ENCODE measurements around the gene TAF4B. TPM values are rescaled to one million over a fixed set of nuclear protein-coding genes. Genes with fewer than 3 reads are reported as not detected.

Gene TAF4B
- polyA plus RNA-seq, 3 donors, result 0.64 to 1.2 (median 0.92) TPM

DNA sequence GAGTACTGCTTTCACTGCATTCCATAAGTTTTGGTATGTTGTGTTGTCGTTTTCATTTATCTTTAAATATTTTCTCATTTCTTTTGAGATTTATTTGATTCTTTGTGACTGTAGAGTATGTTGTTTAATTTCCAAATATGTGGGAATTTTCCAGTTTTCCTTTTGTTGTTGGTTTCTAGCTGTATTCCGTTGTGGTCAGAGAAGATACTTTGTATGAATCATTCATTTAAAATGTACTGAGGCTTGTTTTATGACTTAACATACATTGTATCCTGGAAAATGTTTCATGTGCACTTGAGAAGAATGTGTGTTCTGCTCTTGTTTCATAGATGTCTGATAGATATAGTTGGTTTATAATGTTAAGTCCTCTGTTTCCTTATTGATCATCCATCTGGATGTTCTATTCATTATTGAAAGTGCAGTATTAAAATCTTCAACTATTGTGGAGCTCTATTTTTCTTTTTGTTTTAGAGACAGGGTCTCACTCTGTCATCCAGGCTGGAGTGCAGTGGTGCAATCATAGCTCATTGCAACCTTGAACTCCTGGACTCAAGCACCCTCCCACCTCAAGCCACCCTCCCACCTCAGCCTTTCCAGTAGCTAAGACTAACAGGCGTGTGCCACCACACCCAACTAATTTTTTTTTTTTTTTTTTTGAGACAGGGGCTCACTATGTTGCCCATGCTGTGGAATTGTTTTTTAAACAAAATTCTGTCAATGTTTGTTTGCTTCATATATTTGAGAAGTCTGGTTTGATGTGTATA, 96.8 kb downstream of the TAF4B start:
- H3K27ac Mint-ChIP-seq, result no peak overlapping the region
- Histone ChIP-seq H3K9me3 (replicated peaks in 1 of 2; ENCODE audit: control insufficient read depth in 1 of 2, insufficient read depth in 1 of 2, low read length in 2 of 2) (no peaks in the 10 kb centered on the region), H3K9ac (ENCODE audit: insufficient read depth, low read length, poor library complexity, severe bottlenecking) (no peak overlapping the region), H3K79me2 (ENCODE audit: insufficient read depth, low read length) (no peaks in the 10 kb centered on the region), H4K20me1 (ENCODE audit: insufficient read depth, low read length) (no peaks in the 10 kb centered on the region), H3K27ac (ENCODE audit: low read depth in 1 of 2, low read length in 2 of 2) (no peak overlapping the region), H2AFZ (ENCODE audit: insufficient read depth, low read depth, low read length, poor library complexity, severe bottlenecking) (no peak overlapping the region), H3K4me2 (replicated peaks; ENCODE audit: extremely low read depth, low read length, poor library complexity, severe bottlenecking) (no peak overlapping the region), H3K27me3 (ENCODE audit: control insufficient read depth in 2 of 2, insufficient read depth in 2 of 2, low read length in 2 of 2) (no peaks in the 10 kb centered on the region), H3K4me1 (ENCODE audit: control insufficient read depth in 1 of 2, insufficient read depth in 2 of 2, low read length in 2 of 2) (no peaks in the 10 kb centered on the region), H3K36me3 (replicated peaks in 1 of 2; ENCODE audit: control insufficient read depth in 1 of 2, insufficient read depth in 2 of 2, low read length in 2 of 2) (no peaks in the 10 kb centered on the region), H3K4me3 (replicated peaks in 1 of 3; ENCODE audit: low read depth in 2 of 3, low read length in 3 of 3) (no peak overlapping the region)
- H3K4me1 Mint-ChIP-seq, result no peaks in the 10 kb centered on the region
- no CpG with 5 or more reads among the region's 3 CpGs for WGBS (ENCODE audit: insufficient coverage)
- H3K4me3 Mint-ChIP-seq, result no peak overlapping the region
- H3K36me3 Mint-ChIP-seq, result peaks cover 1 to 2% of the 10 kb centered on the region in 2 donors
- TF ChIP-seq, protein P1, sequence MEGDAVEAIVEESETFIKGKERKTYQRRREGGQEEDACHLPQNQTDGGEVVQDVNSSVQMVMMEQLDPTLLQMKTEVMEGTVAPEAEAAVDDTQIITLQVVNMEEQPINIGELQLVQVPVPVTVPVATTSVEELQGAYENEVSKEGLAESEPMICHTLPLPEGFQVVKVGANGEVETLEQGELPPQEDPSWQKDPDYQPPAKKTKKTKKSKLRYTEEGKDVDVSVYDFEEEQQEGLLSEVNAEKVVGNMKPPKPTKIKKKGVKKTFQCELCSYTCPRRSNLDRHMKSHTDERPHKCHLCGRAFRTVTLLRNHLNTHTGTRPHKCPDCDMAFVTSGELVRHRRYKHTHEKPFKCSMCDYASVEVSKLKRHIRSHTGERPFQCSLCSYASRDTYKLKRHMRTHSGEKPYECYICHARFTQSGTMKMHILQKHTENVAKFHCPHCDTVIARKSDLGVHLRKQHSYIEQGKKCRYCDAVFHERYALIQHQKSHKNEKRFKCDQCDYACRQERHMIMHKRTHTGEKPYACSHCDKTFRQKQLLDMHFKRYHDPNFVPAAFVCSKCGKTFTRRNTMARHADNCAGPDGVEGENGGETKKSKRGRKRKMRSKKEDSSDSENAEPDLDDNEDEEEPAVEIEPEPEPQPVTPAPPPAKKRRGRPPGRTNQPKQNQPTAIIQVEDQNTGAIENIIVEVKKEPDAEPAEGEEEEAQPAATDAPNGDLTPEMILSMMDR (IDR thresholded peaks at IDR 0.05), result no peak
- intact Hi-C loops (cut with micrococcal nuclease), result no loop called here
- peaks cover 0 to 6% (median 0%) of the 10 kb centered on the region in 7 donors for H3K9me3 Mint-ChIP-seq
- H3K27me3 Mint-ChIP-seq (ENCODE audit: low read depth in 3 of 3), result no peaks in the 10 kb centered on the region
- no peak for DNase-seq

DNA sequence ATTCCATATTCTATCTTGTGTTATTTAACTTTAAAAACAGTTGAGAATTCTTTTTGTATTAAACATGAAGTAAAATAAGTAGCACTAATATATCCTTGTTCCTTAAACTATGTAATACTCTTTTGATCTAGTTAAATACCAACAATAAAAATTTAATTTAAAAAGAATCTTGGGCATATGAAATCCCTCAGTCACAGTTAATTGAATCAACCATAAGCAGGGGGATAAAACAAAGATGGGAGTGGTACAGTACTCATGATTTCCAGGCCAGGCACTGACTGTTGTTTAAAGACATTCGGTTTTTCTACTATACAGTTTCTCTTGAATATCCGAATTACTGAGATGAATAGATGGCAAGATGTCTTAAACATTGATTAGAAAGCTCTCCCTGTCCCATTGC, 99.5 kb downstream of the TAF4B start:
- H4K20me1 ChIP-seq (ENCODE audit: insufficient read depth, low read length), result no peaks in the 10 kb centered on the region
- Mint-ChIP-seq H3K4me1 (no peaks in the 10 kb centered on the region), H3K27me3 (ENCODE audit: low read depth in 3 of 3) (no peaks in the 10 kb centered on the region), H3K4me3 (no peak overlapping the region), H3K9me3 (peaks cover 0 to 6% (median 0%) of the 10 kb centered on the region in 7 donors), H3K27ac (no peak overlapping the region), H3K36me3 (peaks cover 1 to 2% of the 10 kb centered on the region in 2 donors)
- intact Hi-C loops (cut with micrococcal nuclease), result no loop called here
- no CpG with 5 or more reads among the region's 2 CpGs for WGBS (ENCODE audit: insufficient coverage)
- no peak overlapping the region for H3K4me2 ChIP-seq (replicated peaks; ENCODE audit: extremely low read depth, low read length, poor library complexity, severe bottlenecking)
- no peak overlapping the region for H3K9ac ChIP-seq (ENCODE audit: insufficient read depth, low read length, poor library complexity, severe bottlenecking)
- no peaks in the 10 kb centered on the region for H3K36me3 ChIP-seq (replicated peaks in 1 of 2; ENCODE audit: control insufficient read depth in 1 of 2, insufficient read depth in 2 of 2, low read length in 2 of 2)
- H3K4me1 ChIP-seq (ENCODE audit: control insufficient read depth in 1 of 2, insufficient read depth in 2 of 2, low read length in 2 of 2), result no peaks in the 10 kb centered on the region
- H3K4me3 ChIP-seq (replicated peaks in 1 of 3; ENCODE audit: low read depth in 2 of 3, low read length in 3 of 3), result no peak overlapping the region
- no peak overlapping the region for H3K27ac ChIP-seq (ENCODE audit: low read depth in 1 of 2, low read length in 2 of 2)
- TF ChIP-seq, protein P1 (IDR thresholded peaks at IDR 0.05), result no peak
- DNase-seq, result no peak
- H3K27me3 ChIP-seq (ENCODE audit: control insufficient read depth in 2 of 2, insufficient read depth in 2 of 2, low read length in 2 of 2), result no peaks in the 10 kb centered on the region
- H3K9me3 ChIP-seq (replicated peaks in 1 of 2; ENCODE audit: control insufficient read depth in 1 of 2, insufficient read depth in 1 of 2, low read length in 2 of 2), result no peaks in the 10 kb centered on the region
- H3K79me2 ChIP-seq (ENCODE audit: insufficient read depth, low read length), result no peaks in the 10 kb centered on the region
- no peak overlapping the region for H2AFZ ChIP-seq (ENCODE audit: insufficient read depth, low read depth, low read length, poor library complexity, severe bottlenecking)
